HG02884 (cell line): Measurements from ENCODE around the gene TBC1D12.

Source experiments
- ATAC-seq: cut with Tn5 transposase; IDR thresholded peaks from one replicate; pipeline ENCODE4 v1.9.1; 2021; ENCODE audit warnings: mild to moderate bottlenecking, moderate library complexity; ENCODE audit not compliant: unreplicated experiment

TBC1D12 gene

DNA sequence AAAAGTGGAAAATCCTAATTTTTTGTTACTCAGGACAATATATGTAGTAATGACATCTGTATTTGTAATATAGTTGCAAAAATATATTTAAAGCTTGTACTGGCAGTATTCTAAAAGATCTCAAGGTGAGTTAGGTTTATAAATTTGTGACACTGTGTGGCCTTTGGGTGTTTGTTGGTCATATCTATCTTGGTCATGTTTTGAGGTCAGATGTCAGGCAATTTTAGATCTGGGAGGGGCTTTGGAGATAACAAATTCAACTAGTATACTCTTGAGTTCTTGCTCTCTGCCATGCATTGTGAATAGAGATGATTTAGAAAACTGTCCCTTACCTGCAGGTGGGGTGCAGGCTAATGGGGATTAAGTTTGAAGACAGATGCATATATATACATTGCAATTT, 3.1 kb downstream of the TBC1D12 start:
- no peak for ATAC-seq

DNA sequence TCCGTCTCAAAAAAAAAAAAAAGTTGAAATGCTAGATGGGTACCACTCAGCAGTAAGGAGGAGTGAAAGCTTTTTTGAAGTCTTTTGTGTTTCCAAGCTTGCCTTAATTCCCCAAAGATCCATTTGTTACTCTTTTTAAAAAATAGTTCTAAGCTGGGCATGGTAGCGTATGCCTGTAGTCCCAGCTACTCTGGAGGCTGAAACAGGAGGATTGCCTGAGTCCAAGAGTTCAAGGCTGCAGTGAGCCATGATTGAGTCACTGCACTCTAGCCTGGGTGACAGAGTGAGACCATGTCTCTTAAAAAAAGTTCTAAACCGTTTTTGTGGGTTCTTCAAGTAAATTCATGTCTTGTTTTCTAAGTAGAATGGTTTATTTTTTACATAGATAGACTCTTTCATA, 5.3 kb downstream of the TBC1D12 start:
- no peak for ATAC-seq

DNA sequence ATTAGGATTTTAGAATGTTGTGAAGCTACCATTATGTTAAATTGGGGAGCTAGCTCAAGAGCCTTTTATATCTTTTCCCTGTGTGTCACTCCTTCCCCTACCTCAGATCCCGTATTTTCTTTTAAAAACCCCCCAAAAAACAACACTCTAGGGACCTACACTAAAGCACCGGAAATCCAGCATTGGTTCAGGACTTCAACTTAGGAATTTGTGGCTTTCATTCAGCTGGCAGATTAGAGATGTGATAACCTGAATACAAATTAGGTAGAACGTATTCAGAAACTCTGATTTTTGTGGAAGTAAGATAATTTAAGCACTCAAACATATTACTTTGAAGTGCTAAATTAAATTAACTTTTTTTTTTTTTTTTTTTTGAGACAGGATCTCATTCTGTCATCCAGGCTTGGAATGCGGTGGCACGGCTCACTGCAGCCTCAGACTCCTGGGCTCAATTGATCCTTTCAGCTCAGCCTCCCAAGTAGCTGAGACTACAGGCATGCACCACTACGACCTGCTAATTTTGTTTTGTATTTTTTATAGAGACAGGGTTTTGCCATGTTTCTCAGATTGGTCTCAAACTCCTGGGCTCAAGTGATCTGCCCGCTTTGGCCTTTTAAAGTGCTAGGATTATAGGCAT, 6.8 kb downstream of the TBC1D12 start:
- ATAC-seq = no peak

DNA sequence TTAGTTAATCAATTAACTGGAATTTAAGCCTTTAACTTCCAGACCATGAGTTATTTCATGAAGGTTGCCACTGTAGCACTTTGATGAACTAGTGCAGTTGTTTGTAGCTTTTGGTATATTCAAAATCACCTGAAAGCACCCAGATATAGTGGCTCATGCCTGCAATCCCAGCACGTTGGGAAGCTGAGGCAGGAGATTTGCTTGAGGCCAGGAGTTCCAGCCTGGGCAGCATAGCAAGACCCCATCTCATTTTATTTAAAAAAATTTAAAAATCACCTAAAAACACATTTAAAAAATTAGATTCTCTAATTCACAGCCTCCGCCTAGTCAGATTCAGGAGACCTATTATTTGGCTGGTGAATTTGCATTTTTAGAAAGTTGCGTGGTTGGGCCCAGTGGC, 9.0 kb downstream of the TBC1D12 start:
- no peak for ATAC-seq

DNA sequence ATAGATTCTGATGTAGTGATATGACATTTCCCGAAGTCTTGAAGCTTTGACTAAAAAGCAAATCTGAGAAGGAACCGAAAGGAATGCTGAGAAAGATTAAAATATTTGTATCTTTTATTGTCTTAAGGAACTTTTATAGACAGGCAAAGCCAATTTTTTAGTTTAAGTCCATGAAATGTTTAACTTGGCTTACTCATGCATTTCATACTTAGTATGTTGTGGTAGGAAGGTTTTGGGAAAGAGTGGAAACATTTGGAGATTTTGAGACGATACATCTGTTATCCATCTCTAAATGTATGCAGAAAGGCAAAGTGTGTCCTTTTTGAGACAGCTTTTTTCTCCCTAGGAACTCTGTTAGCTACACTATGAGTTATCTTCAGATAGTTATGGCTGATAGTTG, 10.1 kb downstream of the TBC1D12 start:
- ATAC-seq = no peak

DNA sequence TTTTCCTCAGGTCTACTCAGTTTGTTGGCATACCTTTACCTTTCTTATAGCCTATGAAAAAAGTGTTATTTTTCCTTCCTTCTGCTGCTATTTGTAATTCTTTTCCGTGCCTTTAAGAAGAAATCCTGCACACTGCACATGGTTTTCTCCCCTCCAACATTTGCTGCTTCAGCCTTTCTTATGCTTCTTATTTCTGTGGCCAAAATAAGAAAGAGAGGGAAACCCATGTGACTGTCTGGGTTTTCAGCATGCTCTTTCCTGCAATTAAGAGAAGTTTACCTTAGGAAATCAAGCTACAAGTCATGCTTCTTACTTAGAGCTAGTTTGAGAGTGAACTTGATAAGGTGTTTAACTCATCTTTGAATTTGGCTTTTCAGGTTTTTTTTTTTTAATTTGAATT, 11.0 kb downstream of the TBC1D12 start:
- ATAC-seq = no peak

DNA sequence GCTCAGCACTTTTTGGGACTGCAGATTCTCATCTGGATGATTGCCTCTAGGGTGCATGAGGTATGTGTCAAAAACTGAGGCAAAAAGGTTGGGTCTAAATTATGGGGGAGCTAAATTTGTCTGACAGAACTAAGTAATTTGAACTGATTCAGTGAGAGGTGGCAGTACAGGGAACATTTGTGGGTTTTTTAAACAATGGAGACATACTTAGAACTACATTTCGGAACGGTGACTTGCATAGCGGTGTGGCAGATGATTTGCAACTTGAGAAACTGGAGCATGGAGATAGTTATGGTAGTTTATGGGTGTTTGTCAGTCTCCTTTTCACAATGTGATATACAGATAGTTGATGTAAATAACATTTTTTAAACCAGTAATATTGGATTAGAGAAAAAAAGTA, 14.6 kb downstream of the TBC1D12 start:
- no peak for ATAC-seq

DNA sequence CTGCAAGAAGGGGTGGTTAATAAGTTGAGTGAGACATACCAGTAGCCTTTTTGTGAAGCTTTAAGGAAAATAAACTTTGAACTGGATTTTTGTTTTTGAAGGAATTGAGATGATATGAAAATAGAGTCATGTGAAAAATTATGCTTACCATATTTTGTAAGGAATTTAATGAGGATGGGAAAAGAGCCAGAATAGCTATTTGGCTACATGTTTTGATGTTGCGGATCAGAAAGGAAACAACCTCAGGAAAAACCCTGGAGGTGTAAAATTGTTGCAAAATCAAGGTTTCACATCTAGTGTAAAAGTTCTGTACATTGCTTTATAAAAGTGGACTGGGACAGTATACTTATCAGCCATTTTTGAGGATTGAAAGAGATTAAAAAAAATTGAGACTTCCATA, 15.0 kb downstream of the TBC1D12 start:
- no peak for ATAC-seq

DNA sequence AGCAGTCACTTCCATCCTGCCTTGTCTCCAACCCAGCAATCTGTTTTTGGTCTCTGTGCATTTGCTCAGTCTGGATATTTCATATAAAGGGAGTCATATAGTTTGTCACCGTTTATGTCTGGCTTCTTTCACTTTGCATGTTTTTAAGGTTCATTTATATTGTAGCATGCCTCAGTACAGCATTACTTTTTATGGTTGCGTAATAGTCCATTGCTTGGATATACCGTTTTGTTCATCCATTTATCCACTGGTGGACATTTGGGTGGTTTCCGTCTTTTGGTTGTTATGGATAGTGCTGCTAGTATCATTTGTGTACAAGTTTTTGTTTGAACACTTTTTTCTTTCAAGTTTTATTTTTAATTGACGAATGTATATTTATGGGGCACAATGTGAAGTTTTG, 18.2 kb downstream of the TBC1D12 start:
- ATAC-seq = no peak

DNA sequence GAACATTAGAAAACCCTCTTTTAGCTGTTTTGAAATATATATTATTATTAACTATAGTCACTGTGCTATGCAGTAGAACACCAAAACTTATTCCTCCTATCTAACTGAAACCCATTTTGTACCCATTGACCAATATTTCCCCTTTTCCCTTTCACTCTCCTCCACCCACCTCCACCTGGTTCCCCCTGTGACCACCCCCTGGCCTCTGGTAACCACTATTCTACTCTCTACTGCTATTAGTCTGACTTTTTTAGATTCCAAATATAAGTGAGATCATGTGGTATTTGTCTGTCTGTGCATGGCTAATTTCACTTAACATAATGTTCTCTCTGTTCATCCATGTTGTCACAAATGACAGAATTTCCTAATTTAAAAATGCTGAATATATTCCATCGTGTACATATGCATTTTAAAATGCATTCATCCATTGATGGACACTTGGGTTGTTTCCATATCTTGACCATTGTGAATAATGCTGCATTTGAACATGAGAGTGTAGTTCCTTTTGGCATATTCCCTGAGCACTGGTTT, 18.7 kb downstream of the TBC1D12 start:
- ATAC-seq = no peak

DNA sequence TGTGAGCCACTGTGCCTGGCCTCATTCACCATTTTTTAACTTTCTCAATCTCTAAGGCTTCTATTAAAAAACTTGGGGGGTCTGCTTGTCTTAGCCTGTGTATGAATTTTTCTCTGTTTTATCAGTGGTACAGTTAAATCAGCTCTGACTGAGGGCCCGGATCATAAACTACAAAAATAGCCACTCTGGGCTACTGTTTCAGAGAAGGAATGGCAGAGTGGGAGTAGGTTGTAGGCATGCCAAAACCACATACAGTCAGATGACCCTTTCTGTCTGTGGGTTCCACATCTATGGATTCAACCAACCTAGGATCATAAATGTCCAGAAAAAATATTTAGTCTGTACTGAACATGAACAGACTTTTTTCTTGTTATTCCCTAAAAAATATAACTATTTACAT, 21.3 kb downstream of the TBC1D12 start:
- ATAC-seq = no peak

DNA sequence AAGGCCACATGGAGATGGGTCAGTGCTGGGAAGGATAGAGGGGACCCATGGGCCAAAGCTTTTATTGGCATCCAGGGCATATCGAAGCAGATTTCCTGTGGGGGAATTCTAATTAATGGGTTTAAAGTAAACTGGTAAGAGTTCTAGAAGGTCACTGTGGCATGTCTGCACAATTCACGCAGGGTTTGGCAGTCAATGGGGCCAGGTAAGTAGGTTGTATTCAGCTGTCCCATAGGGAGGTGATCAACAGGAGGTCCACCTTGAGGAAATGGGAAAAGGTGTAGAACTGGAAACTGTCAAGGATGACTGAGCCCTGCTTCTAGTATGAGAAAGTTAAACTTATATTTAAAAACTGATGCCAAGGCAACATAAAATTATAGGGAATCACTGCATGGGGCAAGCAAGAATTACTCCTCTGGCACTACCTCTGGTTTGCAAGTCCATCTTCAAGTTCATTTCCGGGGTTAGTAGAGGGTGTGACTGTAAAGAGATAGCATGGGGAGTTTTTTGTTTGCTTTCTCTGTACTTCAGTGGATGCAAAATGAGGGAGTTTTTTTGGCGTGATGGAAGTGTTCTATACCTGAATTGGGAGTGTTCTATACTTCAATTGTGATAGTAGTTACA, 22.5 kb downstream of the TBC1D12 start:
- ATAC-seq = no peak

DNA sequence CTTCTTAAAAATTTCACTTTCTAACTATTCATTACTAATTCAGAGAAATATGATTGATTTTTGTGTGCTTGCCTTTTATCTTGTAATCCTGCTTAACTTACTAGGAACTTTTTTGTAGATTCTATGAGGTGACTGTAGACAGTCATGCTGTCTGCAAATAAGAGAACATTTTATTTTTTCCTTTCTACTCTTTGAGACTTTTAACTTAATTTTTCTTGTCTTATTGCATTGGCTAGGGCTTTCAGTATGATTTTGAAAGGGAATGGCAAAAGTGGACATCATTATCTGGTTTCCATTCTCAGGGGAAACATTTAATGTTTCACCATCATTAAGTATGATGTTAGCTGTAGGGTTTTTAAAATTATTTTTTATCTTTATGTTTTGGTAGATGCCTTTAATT, 23.6 kb downstream of the TBC1D12 start:
- ATAC-seq = no peak

DNA sequence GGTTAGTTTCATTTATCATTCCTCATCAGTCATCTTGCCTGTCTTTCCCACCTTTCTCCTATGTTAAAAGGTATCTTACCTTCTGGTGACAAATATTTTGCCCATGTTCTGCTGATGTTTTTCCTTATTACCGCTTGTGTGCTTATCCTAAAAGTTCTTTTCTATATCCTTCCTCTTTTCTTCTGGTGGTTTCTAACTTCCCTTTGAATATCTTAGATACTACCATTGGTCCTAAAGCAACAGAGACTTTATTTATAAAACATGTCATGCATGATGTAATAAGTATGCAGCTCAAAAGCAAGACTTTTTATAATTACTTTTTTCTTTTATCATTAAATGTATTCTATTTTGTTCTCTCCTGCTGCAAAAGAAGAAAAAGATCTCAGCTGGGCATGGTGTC, 24.8 kb downstream of the TBC1D12 start:
- ATAC-seq = no peak

DNA sequence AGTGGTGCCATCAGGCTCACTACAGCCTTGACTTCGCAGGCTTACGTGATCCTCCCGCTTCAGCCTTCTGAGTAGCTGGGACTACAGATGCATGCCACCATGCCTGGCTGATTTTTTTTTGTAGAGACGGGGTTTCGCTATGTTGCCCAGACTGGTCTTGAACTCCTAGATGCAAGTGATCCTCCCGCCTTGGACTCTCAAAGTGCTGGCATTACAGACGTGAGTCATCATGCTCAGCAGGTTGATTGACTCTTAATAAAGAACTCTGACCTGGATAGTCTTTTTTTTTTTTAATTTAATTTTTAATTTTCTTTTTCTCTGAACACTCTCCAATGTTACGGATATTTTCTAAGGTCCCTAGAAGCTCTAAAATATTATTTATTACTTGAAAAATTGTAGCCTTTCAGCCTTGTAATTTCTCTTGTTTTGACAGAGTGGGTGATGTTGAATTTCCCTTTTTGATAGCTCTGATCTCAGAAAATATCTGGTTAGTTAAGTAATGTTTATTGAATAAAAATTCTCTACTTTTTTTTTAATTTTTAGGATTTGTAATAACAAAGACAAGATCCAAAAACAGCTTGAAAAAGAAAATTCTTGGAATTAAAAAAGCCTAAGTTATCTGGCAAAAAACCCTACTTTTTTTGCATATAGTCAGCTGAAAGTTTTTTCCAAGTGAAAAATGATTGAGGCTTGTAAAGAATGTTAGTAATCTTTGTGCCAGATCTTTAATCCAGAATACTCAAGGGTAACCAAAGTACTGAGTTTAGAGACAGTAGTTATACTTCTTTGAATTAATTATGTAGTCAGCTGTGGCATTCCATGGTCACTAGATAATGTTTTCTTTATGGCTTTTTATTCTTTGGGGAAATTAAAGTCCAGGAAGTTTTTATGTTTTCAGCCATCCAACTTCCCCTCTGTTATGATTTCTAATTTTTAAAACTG, 26.7 kb downstream of the TBC1D12 start:
- no peak for ATAC-seq

DNA sequence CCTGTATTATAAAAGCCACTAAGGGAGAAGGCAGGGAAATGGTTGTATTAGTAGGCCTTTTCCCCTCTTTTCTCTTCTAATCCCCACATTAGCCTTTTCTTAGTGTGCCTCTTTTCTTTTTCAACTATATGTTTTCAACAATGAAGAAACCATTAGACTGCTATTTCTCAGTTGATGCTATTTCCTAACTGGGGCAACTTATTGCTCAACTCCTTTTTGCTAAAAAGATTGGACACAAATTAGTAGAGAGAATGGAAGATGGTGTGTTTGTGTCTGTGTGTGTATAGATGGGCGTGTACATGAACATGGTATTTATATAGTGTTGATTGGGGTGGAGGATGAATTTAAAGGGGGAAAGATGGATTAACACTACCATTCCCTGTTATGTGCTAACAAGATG, 28.4 kb downstream of the TBC1D12 start:
- ATAC-seq = no peak

DNA sequence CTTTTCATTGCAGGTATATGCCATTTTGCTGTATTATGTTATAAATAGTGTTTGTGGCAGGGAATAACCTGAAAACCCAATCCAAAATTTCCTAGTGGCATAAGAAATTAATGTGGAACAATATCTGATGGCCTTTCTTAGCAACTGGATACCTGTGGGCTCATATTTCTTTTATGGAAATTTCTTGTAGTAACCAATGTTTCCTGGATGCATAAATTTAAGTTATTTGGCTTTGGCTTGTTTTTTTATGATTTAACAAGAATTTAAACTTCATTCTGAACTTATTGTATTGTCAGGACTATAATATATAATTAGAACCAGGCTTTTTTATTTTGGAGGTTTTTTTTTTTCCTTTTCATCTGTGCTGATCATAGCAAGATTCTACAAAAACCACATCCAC, 30.1 kb downstream of the TBC1D12 start:
- no peak for ATAC-seq

DNA sequence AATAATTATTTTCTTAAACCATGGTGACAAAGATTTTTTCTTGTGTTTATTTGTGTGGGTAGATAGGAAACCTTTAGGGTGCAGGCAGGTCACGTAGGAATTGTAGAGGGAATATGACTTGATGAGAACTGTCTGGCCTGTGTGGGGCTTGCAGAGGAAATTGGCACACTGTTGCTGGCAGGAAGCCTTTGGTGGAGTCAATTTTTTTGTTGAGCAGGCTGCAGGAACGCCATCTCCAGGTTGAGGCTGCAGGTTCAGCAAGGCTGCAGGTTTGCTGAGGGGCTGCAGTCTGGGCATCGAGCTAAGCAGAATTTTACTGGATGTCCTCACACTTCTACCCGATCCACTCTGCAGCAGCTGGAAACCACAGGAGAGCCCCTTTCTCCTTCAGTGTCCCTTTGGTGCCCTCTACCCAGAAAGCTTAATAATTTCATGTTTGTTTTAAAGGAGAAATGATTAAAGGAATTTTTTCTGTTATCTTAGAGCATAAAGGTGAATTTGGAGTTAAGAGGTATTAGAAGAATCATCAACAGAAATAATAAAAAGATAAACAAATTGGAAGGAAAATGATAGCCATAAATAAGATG, 37.0 kb downstream of the TBC1D12 start:
- no peak for ATAC-seq

DNA sequence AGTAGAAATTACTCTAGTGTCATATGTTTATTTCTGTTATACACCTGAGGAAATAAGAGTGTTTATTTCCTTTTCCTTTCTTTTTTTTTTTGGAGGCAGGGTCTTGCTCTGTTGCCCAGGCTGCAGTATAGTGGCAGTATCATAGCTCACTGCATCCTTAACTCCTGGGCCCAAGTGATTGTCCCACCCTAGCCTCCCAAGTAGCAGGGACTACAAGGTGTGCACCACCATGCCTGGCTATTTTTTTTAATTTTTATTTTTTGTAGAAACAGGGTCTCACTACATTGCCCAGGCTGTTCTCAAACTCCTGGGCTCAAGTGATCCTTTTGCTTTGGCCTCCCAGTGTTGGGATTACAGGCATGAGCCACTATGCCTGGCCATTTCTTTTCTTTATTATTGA, 37.8 kb downstream of the TBC1D12 start:
- ATAC-seq = no peak

DNA sequence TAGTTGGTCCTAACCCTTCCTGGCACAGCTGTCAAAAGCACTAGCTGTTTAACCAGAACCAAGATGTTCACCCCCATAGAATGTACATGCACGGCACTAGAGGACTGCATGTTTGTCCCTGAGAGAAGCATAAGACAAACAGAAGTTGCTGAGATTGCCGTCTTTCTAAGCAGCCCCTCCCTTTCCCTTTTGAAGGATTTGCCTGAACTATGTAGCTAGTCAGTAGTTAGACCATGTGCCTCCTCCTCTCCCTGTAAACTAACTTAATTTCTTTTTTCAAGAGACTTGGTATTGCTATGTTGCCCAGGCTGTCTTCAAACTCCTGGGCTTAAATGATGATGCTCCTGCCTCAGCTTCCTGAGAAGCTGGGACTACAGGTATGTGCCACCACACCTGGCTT, 40.7 kb downstream of the TBC1D12 start:
- ATAC-seq = no peak

DNA sequence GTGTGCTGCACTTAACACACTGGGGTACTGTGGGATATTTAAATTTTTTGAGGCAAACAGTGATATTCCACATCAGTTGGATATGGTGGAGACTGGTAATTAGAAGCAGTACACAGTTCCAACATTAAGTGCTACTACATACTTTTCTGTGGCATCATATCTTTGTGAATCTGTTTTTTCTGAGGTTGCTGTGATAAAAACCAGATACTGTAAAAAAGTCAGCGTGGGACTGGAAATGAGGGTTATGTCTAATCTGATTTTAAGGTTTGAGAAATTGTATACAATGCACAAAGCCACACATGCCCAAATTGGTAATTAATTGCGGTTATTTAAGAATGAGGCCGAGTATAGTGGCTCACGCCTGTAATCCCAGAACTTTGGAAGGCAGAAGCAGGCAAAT, 41.2 kb downstream of the TBC1D12 start:
- no peak for ATAC-seq
